ENCODE results near the gene SRRM5. TPM values are rescaled to one million over a fixed set of nuclear protein-coding genes. Genes with fewer than 3 reads are reported as not detected.
"Not testable (repeated sequence)": the region's sequence is repeated elsewhere in the genome, so short reads cannot be mapped to it uniquely, and the experiment has no call there.

The SRRM5 gene
- total and polyA plus RNA-seq, 12 donors, result 0.11 to 1.6 (median 0.24) TPM; not detected in 2

DNA sequence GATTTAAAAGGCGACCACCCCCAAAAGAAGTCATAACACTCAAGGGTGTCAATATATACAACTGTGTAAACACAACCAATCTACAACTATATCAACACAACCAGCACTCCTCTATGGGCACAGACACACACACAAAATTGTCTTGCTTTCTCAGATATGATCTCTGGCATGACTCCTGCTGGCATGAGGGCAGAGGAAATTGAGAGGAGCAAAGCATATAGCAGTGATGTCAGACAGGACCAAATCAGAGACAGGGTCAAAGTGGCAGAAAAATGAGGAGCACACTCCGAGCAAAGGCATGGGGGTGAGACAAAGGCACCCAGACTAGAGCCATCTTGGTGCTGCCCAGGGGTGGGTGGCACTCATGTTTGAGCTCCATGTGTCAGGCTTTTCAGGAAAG, 25.5 kb upstream of the SRRM5 start:
- TF ChIP-seq, protein P1, sequence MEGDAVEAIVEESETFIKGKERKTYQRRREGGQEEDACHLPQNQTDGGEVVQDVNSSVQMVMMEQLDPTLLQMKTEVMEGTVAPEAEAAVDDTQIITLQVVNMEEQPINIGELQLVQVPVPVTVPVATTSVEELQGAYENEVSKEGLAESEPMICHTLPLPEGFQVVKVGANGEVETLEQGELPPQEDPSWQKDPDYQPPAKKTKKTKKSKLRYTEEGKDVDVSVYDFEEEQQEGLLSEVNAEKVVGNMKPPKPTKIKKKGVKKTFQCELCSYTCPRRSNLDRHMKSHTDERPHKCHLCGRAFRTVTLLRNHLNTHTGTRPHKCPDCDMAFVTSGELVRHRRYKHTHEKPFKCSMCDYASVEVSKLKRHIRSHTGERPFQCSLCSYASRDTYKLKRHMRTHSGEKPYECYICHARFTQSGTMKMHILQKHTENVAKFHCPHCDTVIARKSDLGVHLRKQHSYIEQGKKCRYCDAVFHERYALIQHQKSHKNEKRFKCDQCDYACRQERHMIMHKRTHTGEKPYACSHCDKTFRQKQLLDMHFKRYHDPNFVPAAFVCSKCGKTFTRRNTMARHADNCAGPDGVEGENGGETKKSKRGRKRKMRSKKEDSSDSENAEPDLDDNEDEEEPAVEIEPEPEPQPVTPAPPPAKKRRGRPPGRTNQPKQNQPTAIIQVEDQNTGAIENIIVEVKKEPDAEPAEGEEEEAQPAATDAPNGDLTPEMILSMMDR (IDR thresholded peaks at IDR 0.05), result no peak
- 94 to 96% methylated on average over 2 of the region's 2 CpGs for WGBS, 2 donors
- intact Hi-C loops (cut with DNase I), result no loop called here
- Histone ChIP-seq H3K27ac (no peak overlapping the region), H3K4me1 (peaks cover 0 to 16% (median 3%) of the 10 kb centered on the region in 9 donors), H3K4me3 (no peak overlapping the region), H3K36me3 (peaks cover 0 to 62% (median 10%) of the 10 kb centered on the region in 9 donors), H3K27me3 (no peaks in the 10 kb centered on the region), H3K9me3 (no peaks in the 10 kb centered on the region)
- no peak for ATAC-seq
- no peak for DNase-seq

DNA sequence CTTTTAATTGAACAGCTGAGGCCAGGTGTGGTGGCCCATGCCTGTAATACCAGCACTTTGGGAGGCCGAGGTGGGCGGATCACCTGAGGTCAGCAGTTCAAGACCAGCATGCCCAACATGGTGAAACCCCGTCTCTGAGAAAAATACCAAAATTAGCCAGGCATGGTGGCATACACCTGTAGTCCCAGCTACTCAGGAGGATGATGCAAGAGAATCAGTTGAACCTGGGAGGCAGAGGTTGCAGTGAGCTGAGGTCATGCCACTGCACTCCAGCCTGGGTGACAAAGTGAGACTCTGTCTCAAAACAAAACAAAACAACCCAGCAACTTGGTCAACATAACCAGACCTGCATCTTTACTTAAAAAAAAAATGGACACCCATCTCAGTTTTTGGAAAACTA, 24.9 kb upstream of the SRRM5 start:
- H3K36me3 ChIP-seq, result peaks cover 0 to 68% (median 16%) of the 10 kb centered on the region in 9 donors
- H3K4me1 ChIP-seq; H3K27ac ChIP-seq; H3K9me3 ChIP-seq; H3K27me3 ChIP-seq; H3K4me3 ChIP-seq; DNase-seq; intact Hi-C loops (cut with DNase I); ATAC-seq: not testable (repeated sequence)
- WGBS, 2 donors, result 94 to 98% methylated on average over 3 of the region's 3 CpGs

DNA sequence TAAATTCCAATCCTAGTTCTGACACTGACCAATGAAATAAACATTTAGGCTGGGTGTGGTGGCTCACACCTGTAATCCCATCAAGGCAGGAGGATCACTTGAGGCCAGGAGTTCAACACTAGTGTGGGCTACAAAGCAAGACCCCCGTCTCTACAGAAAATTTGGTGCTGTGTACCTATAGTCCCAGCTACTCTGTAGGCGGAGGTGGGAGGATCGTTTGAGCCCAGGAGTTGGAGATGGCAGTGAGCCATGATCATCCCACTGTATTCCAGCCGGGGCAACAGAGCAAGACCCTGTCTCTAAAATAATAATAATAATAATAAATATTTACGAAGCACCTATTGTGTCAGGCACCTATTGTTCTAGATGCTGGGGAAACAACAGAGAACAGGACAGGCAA, 22.6 kb upstream of the SRRM5 start:
- Histone ChIP-seq H3K4me1 (peaks cover 0 to 13% (median 11%) of the 10 kb centered on the region in 9 donors), H3K27ac (no peak overlapping the region), H3K27me3 (no peaks in the 10 kb centered on the region), H3K4me3 (no peak overlapping the region), H3K9me3 (no peaks in the 10 kb centered on the region), H3K36me3 (peaks cover 6 to 91% (median 32%) of the 10 kb centered on the region in 9 donors)
- ATAC-seq (no peak), DNase-seq (no peak)
- intact Hi-C loops (cut with DNase I), result no loop called here
- TF ChIP-seq, protein P1 (IDR thresholded peaks at IDR 0.05), result no peak
- WGBS, 2 donors, result 88 to 90% methylated on average over 5 of the region's 5 CpGs

DNA sequence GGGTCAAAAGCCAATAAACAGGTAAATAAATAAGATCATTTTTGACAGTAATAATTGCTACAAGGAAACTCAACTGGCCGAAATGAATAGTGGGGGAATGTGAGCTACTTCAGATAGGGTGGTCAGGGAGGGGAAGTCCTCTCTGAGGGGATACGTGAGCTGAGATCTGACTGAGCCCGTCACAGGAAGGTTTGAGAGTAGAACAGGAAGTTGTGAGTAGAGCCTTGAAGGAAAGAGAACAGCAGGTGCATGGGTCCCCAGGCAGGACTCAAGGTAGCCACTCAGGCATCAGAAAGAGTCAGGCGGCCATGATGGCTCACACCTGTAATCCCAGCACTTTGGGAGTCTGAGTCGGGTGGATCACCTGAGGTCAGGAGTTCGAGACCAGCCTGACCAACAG, 22.2 kb upstream of the SRRM5 start:
- DNase-seq, result no peak
- Histone ChIP-seq H3K36me3 (peaks cover 6 to 93% (median 32%) of the 10 kb centered on the region in 9 donors), H3K27me3 (no peaks in the 10 kb centered on the region), H3K4me3 (no peak overlapping the region), H3K4me1 (peaks cover 3 to 17% (median 14%) of the 10 kb centered on the region in 9 donors), H3K27ac (no peak overlapping the region), H3K9me3 (no peaks in the 10 kb centered on the region)
- TF ChIP-seq, protein P1 (IDR thresholded peaks at IDR 0.05), result no peak
- intact Hi-C loops (cut with DNase I), result loop anchor here in 2 of 10 donors (5.0 to 10.0 kb wide), 2 partner anchors 52 to 55 kb away; partner anchors contain the start of gene ZNF575 (in 1 of the 2)
- WGBS, 2 donors, result 85 to 86% methylated on average over 6 of the region's 6 CpGs
- no peak for ATAC-seq
